HG03135 (cell line): Measurements from ENCODE around the gene ALK.
A peak's percentile ranks its signal among the peaks of the same experiment; 100 is the strongest.
"Not testable (repeated sequence)": the region's sequence is repeated elsewhere in the genome, so short reads cannot be mapped to it uniquely, and the experiment has no call there.

Source experiments
- ATAC-seq: cut with Tn5 transposase; IDR thresholded peaks from one replicate; pipeline ENCODE4 v1.9.1; 2021; ENCODE audit warnings: mild to moderate bottlenecking, moderate library complexity; ENCODE audit not compliant: unreplicated experiment

ALK gene

GRCh38 chr2:29761278-29761677 is 160.1 kb downstream of the ALK start:
- ATAC-seq, result no peak

GRCh38 chr2:29760008-29760407 is 161.4 kb downstream of the ALK start:
- ATAC-seq, result no peak

DNA sequence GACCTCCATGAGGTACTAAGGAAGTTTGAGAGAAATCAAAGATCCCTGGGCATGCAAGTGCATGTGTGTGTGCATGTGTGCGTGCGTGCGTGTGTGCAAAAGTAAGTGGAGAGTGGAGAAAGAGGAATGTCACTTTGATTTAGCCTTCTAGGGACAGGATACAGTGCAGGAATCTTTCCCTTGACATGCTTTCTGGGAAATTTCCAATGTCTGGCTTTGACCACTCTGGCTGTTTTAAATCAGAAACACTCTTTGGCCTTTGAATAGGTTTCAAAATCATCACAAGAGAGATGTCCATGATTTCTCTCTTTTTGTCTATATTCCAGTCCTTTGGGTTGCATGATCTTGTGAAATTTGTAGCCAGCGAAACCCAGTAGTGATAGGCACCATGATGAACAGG is 162.0 kb downstream of the ALK start:
- no peak for ATAC-seq

- ATAC-seq, result no peak
Observed at GRCh38 chr2:29755829-29756228, 165.6 kb downstream of the ALK start.

- no peak for ATAC-seq
Observed at GRCh38 chr2:29755233-29755632, 166.2 kb downstream of the ALK start.

- ATAC-seq, result no peak
Observed at GRCh38 chr2:29753671-29754444, 167.5 kb downstream of the ALK start.

DNA sequence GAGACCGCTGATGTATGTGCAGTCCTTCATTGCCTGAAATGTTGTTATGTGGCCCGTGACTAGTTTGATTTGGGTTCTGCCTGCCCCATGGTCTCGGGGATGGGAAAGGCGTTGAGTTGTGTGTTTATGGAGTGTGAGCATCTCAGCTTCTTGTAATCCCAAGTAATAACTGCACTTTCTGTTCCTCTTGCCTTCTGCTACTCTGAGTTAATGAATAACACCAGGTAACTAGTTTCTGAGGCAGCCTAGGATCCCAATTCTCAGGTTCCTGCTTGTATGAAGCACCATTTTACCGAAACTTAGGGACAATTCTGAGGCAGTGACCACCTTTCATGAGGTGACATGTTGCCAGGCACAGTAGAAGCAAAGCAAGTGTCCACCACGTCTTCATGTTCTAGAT is 170.0 kb downstream of the ALK start:
- peak; percentile 57 for ATAC-seq

GRCh38 chr2:29750463-29750862 is 170.9 kb downstream of the ALK start:
- ATAC-seq, result not testable (repeated sequence)

DNA sequence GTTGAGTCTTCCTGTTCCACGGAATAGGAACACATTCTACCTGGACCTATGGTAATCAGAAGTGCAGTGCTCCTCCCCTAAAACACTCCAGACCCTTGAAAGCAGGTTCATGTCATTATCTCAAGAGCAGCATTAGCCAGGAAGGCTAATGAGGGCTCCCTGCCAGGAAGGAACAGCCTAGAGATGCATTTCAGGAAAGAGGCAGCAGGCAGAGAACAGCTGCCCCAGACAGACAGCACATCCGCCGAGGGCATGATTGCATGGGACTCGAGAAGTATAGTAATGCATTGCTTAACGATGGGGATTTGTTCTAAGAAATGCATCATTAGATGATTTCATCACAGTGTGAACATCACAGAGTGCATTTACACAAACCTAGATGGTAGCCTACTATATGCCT is 171.5 kb downstream of the ALK start:
- no peak for ATAC-seq

DNA sequence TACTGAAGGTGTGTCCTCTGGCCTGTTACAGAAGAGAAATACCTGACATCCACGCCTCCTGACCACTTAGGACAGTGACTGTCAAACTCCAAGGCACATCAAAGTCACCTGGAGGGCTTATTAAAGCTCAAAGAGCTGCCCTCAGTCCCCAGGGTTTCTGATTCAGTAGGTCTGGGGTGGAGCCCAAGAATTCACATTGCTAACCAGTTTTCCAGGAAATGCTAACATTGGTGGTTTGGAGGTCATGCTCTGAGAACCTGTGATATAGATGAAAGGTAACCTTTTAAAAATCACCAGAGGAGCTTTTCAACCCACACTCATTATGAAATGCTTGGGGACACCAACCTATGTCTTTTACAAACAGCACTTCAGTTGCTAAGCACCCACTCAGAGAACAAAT is 172.3 kb downstream of the ALK start:
- ATAC-seq, result no peak

DNA sequence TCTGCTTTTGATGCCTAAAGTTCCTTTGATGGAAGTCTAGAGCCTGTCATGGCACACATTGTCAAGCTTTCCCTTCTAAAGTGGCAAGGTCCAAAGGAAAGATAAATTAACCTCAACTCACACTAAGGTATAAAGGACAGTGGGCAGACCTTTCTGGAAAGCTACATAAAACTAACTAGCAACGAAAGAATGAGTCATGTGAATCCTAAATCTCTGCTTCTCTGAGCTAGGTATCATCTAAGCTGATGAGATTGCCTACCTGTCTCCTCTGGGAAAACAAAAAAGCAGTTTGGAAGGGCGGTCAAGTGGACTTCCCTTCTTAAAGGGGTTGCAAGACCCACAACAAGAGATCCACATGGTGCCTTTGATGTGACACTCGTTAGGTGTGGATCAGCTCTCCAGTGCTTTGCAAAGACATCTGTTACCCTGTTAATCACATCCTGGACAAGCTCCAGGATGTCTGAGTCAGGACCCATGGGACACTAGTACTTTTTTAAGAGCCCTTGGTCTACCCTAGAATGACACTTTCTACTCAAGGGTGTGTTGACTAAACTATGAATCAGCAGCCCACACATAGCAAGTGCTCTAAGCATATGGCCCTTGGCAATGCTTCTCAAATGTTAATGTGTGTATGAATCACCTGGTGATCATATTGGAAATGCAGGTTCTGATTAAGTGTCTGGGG is 173.5 kb downstream of the ALK start:
- no peak for ATAC-seq

DNA sequence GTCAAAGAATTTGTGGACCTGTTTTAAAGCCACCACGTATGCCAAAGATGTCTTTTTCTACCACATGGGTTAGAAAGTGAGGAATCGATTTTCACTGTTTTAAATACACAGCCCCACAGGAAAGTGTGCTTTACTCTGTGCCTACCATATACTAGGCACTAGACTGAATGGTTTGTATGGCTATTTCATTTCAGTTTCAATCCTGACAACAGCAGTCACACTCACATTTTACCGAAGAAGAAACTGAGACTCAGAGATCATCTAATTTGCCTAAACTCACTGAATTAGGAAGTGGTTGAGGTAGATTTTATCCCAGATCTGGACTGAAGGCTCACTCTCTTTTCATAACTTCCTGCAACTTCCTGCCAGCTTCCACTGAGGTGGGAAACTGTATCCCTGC is 176.4 kb downstream of the ALK start:
- ATAC-seq, result peak; percentile 64

DNA sequence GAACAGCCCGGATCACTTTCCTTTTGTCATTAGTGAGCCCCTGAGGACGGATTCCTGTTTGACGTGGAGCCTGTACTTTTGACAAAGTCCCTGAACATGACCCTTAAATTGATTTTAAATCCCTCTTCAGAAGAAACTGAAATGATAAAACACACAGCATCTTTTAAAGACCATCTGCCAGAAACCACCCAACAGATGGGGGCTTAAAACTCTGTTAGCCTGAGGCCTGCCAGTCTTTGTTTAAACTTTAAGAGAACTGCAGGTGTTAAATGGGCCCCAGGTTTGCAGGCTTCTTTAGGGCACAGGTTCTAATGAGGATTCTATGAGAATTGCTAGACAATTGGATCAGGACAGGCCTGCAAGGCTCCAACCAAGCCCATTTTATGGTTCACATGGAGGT is 177.9 kb downstream of the ALK start:
- ATAC-seq, result no peak

GRCh38 chr2:29742656-29743055 is 178.7 kb downstream of the ALK start:
- no peak for ATAC-seq

GRCh38 chr2:29741132-29741531 is 180.3 kb downstream of the ALK start:
- no peak for ATAC-seq

- ATAC-seq, result no peak
Observed at GRCh38 chr2:29733965-29734364, 187.4 kb downstream of the ALK start.

- ATAC-seq, result no peak
Observed at GRCh38 chr2:29733213-29733612, 188.2 kb downstream of the ALK start.

DNA sequence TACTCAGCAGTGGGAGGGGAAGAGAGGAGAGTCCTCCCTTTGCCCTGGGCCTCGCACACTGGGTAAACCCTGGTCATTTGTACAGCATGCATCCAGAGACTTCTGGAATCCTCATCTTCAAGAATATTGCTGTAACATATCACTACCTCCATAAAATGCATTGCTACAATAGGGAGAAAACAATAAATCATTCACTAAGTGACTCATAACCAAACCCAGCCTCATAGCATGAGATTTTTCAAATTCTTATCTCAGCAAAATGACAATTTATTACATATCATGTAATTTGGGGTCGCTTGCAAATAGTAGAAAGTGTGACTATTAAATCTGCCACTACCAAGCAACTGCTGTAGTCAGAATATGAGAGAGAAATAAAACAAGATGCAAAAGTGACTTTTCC is 189.4 kb downstream of the ALK start:
- no peak for ATAC-seq

GRCh38 chr2:29729932-29730331 is 191.5 kb downstream of the ALK start:
- ATAC-seq, result no peak

- ATAC-seq, result no peak
Observed at GRCh38 chr2:29729401-29729800, 192.0 kb downstream of the ALK start.

- ATAC-seq, result no peak
Observed at GRCh38 chr2:29726976-29727375, 194.4 kb downstream of the ALK start.

DNA sequence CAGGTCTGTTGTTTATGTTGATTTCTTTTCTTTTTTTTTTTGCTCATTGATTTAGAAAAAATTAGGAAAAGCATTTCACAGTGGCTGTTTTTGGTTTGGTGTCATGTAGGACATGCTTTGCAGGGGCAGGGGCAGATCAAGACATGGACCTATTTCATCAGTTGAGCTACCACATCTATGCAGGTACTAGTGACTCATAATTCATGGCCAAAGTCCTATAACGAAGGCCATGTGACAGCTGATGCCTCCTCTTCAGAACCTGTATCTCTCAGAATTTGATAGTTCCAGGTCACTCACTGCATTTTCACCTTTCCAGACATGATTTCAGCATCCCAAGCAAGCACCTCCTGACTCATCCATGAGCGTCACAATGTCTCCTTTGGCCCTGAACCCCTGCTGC is 195.8 kb downstream of the ALK start:
- ATAC-seq, result no peak

- no peak for ATAC-seq
Observed at GRCh38 chr2:29724282-29724681, 197.1 kb downstream of the ALK start.
